ENCODE data around the gene FFAR1.

Gene FFAR1

DNA sequence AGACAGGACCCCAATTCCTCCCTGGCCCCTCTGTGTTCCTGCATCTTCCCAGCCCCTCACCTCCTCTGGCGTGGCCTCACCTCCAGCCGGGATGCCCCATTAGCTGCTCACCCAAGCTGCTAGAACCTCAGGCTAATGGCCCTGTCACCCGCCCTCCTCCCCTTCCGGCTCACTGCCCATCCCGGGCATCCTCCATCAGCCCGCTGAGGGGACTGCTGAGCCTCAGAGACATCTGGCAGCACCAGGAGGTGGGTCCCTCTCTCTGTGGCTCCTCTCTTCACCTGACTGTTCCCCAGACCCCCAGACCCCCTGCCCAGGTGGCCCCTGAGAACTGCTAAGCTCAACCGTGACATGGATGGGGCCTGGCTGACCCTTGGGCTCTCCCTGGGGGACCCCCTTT lies 2.9 kb downstream of the FFAR1 start:
- Histone ChIP-seq H3K56ac (ENCODE audit: low read length) (no peak overlapping the region), H2BK15ac (replicated peaks; ENCODE audit: low read depth) (no peak overlapping the region), H2BK5ac (ENCODE audit: low read length) (no peak overlapping the region), H4K5ac (ENCODE audit: low read length) (no peak overlapping the region), H3K9ac (ENCODE audit: low read length) (no peak overlapping the region), H3K79me1 (ENCODE audit: low read length) (no peaks in the 10 kb centered on the region), H3K36me3 (ENCODE audit: control insufficient read depth, insufficient read depth, low read length) (no peaks in the 10 kb centered on the region), H3K79me2 (ENCODE audit: control insufficient read depth, insufficient read depth, low read length) (no peaks in the 10 kb centered on the region), H3K4me2 (ENCODE audit: low read length) (no peak overlapping the region), H3K18ac (ENCODE audit: low read length) (no peak overlapping the region), H3K23ac (ENCODE audit: low read length) (no peak overlapping the region), H3K27me3 (ENCODE audit: insufficient read depth, low read length, poor library complexity) (no peaks in the 10 kb centered on the region), H2BK120ac (ENCODE audit: low read depth, low read length) (no peak overlapping the region), H4K8ac (ENCODE audit: low read depth, low read length) (no peak overlapping the region), H3K4me1 (ENCODE audit: control insufficient read depth, low read depth, low read length) (no peaks in the 10 kb centered on the region), H3K4ac (ENCODE audit: low read depth, low read length) (no peak overlapping the region), H3K27ac (ENCODE audit: low read depth, low read length) (no peak overlapping the region), H2AK5ac (ENCODE audit: low read length) (no peak overlapping the region), H3K4me3 (ENCODE audit: low read length) (no peak overlapping the region)
- WGBS (ENCODE audit: extremely low coverage, insufficient coverage, low lambda C conversion rate) = no CpG with 5 or more reads among the region's 7 CpGs
- no peak for DNase-seq

DNA sequence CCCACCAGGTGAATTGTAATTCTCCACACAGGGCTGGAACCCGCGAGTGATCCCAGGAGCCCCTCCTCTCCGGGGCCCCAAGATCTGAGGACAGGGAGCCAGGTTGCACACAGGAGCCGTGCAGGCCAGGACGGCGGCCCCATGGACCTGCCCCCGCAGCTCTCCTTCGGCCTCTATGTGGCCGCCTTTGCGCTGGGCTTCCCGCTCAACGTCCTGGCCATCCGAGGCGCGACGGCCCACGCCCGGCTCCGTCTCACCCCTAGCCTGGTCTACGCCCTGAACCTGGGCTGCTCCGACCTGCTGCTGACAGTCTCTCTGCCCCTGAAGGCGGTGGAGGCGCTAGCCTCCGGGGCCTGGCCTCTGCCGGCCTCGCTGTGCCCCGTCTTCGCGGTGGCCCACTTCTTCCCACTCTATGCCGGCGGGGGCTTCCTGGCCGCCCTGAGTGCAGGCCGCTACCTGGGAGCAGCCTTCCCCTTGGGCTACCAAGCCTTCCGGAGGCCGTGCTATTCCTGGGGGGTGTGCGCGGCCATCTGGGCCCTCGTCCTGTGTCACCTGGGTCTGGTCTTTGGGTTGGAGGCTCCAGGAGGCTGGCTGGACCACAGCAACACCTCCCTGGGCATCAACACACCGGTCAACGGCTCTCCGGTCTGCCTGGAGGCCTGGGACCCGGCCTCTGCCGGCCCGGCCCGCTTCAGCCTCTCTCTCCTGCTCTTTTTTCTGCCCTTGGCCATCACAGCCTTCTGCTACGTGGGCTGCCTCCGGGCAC lies 3.9 kb downstream of the FFAR1 start:
- no peaks in the 10 kb centered on the region for H3K27me3 ChIP-seq (ENCODE audit: insufficient read depth, low read length, poor library complexity)
- H3K36me3 ChIP-seq (ENCODE audit: control insufficient read depth, insufficient read depth, low read length) = no peaks in the 10 kb centered on the region
- no CpG with 5 or more reads among the region's 47 CpGs for WGBS (ENCODE audit: extremely low coverage, insufficient coverage, low lambda C conversion rate)
- no peak overlapping the region for H3K18ac ChIP-seq (ENCODE audit: low read length)
- H2AK5ac ChIP-seq (ENCODE audit: low read length) = no peak overlapping the region
- no peak overlapping the region for H4K8ac ChIP-seq (ENCODE audit: low read depth, low read length)
- no peak overlapping the region for H2BK15ac ChIP-seq (replicated peaks; ENCODE audit: low read depth)
- H2BK120ac ChIP-seq (ENCODE audit: low read depth, low read length) = no peak overlapping the region
- H3K4me1 ChIP-seq (ENCODE audit: control insufficient read depth, low read depth, low read length) = no peaks in the 10 kb centered on the region
- H3K4me3 ChIP-seq (ENCODE audit: low read length) = no peak overlapping the region
- no peak overlapping the region for H3K23ac ChIP-seq (ENCODE audit: low read length)
- H3K79me1 ChIP-seq (ENCODE audit: low read length) = no peaks in the 10 kb centered on the region
- peak overlapping the region; percentile 25 for H3K56ac ChIP-seq (ENCODE audit: low read length)
- no peak overlapping the region for H3K4ac ChIP-seq (ENCODE audit: low read depth, low read length)
- DNase-seq = no peak
- H4K5ac ChIP-seq (ENCODE audit: low read length) = no peak overlapping the region
- H3K4me2 ChIP-seq (ENCODE audit: low read length) = no peak overlapping the region
- H3K79me2 ChIP-seq (ENCODE audit: control insufficient read depth, insufficient read depth, low read length) = no peaks in the 10 kb centered on the region
- H3K9ac ChIP-seq (ENCODE audit: low read length) = no peak overlapping the region
- H3K27ac ChIP-seq (ENCODE audit: low read depth, low read length) = no peak overlapping the region
- H2BK5ac ChIP-seq (ENCODE audit: low read length) = no peak overlapping the region

DNA sequence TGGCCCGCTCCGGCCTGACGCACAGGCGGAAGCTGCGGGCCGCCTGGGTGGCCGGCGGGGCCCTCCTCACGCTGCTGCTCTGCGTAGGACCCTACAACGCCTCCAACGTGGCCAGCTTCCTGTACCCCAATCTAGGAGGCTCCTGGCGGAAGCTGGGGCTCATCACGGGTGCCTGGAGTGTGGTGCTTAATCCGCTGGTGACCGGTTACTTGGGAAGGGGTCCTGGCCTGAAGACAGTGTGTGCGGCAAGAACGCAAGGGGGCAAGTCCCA lies 4.4 kb downstream of the FFAR1 start:
- Histone ChIP-seq H4K8ac (ENCODE audit: low read depth, low read length) (no peak overlapping the region), H3K4ac (ENCODE audit: low read depth, low read length) (no peak overlapping the region), H3K27ac (ENCODE audit: low read depth, low read length) (no peak overlapping the region), H3K27me3 (ENCODE audit: insufficient read depth, low read length, poor library complexity) (no peaks in the 10 kb centered on the region), H3K4me2 (ENCODE audit: low read length) (no peak overlapping the region), H3K4me1 (ENCODE audit: control insufficient read depth, low read depth, low read length) (no peaks in the 10 kb centered on the region), H4K5ac (ENCODE audit: low read length) (no peak overlapping the region), H3K9ac (ENCODE audit: low read length) (no peak overlapping the region), H2AK5ac (ENCODE audit: low read length) (no peak overlapping the region), H2BK5ac (ENCODE audit: low read length) (no peak overlapping the region), H3K18ac (ENCODE audit: low read length) (no peak overlapping the region), H3K79me2 (ENCODE audit: control insufficient read depth, insufficient read depth, low read length) (no peaks in the 10 kb centered on the region), H3K36me3 (ENCODE audit: control insufficient read depth, insufficient read depth, low read length) (no peaks in the 10 kb centered on the region), H3K56ac (ENCODE audit: low read length) (peak overlapping the region; percentile 2), H3K4me3 (ENCODE audit: low read length) (no peak overlapping the region), H3K23ac (ENCODE audit: low read length) (no peak overlapping the region), H2BK120ac (ENCODE audit: low read depth, low read length) (no peak overlapping the region), H3K79me1 (ENCODE audit: low read length) (no peaks in the 10 kb centered on the region), H2BK15ac (replicated peaks; ENCODE audit: low read depth) (no peak overlapping the region)
- DNase-seq = no peak
- WGBS (ENCODE audit: extremely low coverage, insufficient coverage, low lambda C conversion rate) = no CpG with 5 or more reads among the region's 18 CpGs

DNA sequence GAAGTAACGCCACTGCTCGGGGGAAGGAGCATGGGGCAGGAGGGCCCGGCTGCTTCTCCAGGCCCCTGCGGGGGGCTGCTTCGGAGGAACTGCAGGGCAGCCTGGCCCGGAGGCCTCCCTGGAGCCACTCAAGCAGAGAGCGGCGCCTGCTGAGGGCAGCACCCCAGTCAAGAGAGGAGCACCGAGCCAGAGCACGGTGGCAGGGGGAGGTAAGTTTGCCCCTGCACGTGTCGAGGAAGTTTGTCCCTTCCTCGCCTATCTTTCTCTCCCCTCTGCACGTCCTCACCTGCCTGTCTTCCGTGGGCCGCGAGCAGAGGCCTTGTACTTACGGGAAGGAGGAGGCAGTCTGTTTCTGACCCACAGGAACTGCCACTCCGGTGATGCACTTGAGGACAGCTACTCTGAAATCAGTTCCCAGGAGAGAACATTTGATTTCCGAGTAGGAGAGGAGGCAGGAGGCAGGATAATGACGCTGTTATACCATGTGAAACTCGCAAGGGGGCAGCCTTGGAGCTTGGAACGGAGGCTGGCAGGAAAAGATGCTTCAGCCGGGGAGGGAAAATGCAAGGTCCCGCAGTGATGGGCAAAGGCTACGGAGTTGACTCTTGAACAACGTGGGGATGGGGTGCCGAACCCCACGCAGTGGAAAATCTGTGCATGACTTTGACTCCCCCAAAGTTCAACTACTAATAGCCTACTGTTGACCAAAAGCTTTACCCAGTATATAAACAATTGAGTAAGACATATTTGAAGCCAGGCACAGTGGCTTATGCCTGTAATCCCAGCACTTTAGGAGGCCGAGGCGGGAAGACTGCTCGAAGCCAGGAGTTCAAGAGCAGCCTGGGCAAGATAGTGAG lies 5.0 kb downstream of the FFAR1 start:
- DNase-seq = peak; percentile 86
- no peak overlapping the region for H2BK5ac ChIP-seq (ENCODE audit: low read length)
- no peaks in the 10 kb centered on the region for H3K27me3 ChIP-seq (ENCODE audit: insufficient read depth, low read length, poor library complexity)
- H3K79me1 ChIP-seq (ENCODE audit: low read length) = no peaks in the 10 kb centered on the region
- H3K18ac ChIP-seq (ENCODE audit: low read length) = no peak overlapping the region
- H2BK120ac ChIP-seq (ENCODE audit: low read depth, low read length) = no peak overlapping the region
- H3K4ac ChIP-seq (ENCODE audit: low read depth, low read length) = no peak overlapping the region
- H4K5ac ChIP-seq (ENCODE audit: low read length) = no peak overlapping the region
- no peak overlapping the region for H3K4me3 ChIP-seq (ENCODE audit: low read length)
- no peaks in the 10 kb centered on the region for H3K79me2 ChIP-seq (ENCODE audit: control insufficient read depth, insufficient read depth, low read length)
- H3K56ac ChIP-seq (ENCODE audit: low read length) = peak overlapping the region; percentile 75
- no peak overlapping the region for H3K23ac ChIP-seq (ENCODE audit: low read length)
- no peak overlapping the region for H2AK5ac ChIP-seq (ENCODE audit: low read length)
- H3K9ac ChIP-seq (ENCODE audit: low read length) = no peak overlapping the region
- no CpG with 5 or more reads among the region's 32 CpGs for WGBS (ENCODE audit: extremely low coverage, insufficient coverage, low lambda C conversion rate)
- H3K27ac ChIP-seq (ENCODE audit: low read depth, low read length) = no peak overlapping the region
- H4K8ac ChIP-seq (ENCODE audit: low read depth, low read length) = no peak overlapping the region
- no peak overlapping the region for H3K4me2 ChIP-seq (ENCODE audit: low read length)
- H2BK15ac ChIP-seq (replicated peaks; ENCODE audit: low read depth) = no peak overlapping the region
- no peaks in the 10 kb centered on the region for H3K36me3 ChIP-seq (ENCODE audit: control insufficient read depth, insufficient read depth, low read length)
- H3K4me1 ChIP-seq (ENCODE audit: control insufficient read depth, low read depth, low read length) = no peaks in the 10 kb centered on the region

DNA sequence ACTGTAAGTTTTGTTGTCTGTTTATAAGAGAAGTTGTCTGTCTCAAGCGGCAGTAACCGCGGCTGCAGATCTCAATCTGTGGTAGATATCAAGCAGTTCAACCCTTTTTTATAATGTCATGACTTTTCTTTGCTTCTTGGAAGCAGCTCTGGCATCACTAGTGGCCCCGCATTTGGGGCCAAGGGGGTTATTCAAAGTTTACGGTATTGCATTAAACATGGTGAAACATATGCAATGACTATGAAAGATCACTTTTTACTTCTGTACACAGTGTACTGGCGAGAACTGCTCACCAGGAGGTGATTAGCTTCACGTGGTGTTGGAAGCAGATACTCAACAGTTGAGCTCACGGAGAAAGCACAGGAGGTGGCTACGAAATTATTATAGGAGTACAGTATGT lies 5.9 kb downstream of the FFAR1 start:
- no peak overlapping the region for H3K4me3 ChIP-seq (ENCODE audit: low read length)
- H3K4ac ChIP-seq (ENCODE audit: low read depth, low read length) = no peak overlapping the region
- no peak overlapping the region for H3K27ac ChIP-seq (ENCODE audit: low read depth, low read length)
- WGBS (ENCODE audit: extremely low coverage, insufficient coverage, low lambda C conversion rate) = no CpG with 5 or more reads among the region's 9 CpGs
- no peak overlapping the region for H2BK15ac ChIP-seq (replicated peaks; ENCODE audit: low read depth)
- no peak overlapping the region for H2BK5ac ChIP-seq (ENCODE audit: low read length)
- no peaks in the 10 kb centered on the region for H3K79me2 ChIP-seq (ENCODE audit: control insufficient read depth, insufficient read depth, low read length)
- H3K9ac ChIP-seq (ENCODE audit: low read length) = no peak overlapping the region
- H3K79me1 ChIP-seq (ENCODE audit: low read length) = no peaks in the 10 kb centered on the region
- H3K23ac ChIP-seq (ENCODE audit: low read length) = no peak overlapping the region
- no peaks in the 10 kb centered on the region for H3K27me3 ChIP-seq (ENCODE audit: insufficient read depth, low read length, poor library complexity)
- no peak overlapping the region for H3K18ac ChIP-seq (ENCODE audit: low read length)
- no peaks in the 10 kb centered on the region for H3K36me3 ChIP-seq (ENCODE audit: control insufficient read depth, insufficient read depth, low read length)
- H3K4me2 ChIP-seq (ENCODE audit: low read length) = no peak overlapping the region
- no peak overlapping the region for H3K56ac ChIP-seq (ENCODE audit: low read length)
- H4K5ac ChIP-seq (ENCODE audit: low read length) = no peak overlapping the region
- H2AK5ac ChIP-seq (ENCODE audit: low read length) = no peak overlapping the region
- no peak overlapping the region for H4K8ac ChIP-seq (ENCODE audit: low read depth, low read length)
- H2BK120ac ChIP-seq (ENCODE audit: low read depth, low read length) = no peak overlapping the region
- no peaks in the 10 kb centered on the region for H3K4me1 ChIP-seq (ENCODE audit: control insufficient read depth, low read depth, low read length)
- DNase-seq = no peak

All from mesendoderm (in vitro differentiated cells).